Muscle of leg (tissue), 9 donors: Measurements from ENCODE around the gene RHO. TPM values are rescaled to one million over a fixed set of nuclear protein-coding genes. Genes with fewer than 3 reads are reported as not detected.

Source experiments
- polyA plus RNA-seq, 8 donors: library from polyadenylated mRNA; unstranded; fragments of 120-200 nt; gene quantifications; one replicate each; pipeline versions ENCODE4 v1.2.1 to v1.2.3, GENCODE V29; 2013; ENCODE audit warnings: inconsistent platforms in 1 of 8, low replicate concordance in 1 of 8; ENCODE audit not compliant: insufficient read length in 8 of 8, insufficient read depth in 1 of 8
- total RNA-seq: library from RNA; stranded (reverse); fragments of 120-200 nt; gene quantifications from one replicate; pipeline ENCODE4 v1.2.4, GENCODE V29; 2013

The RHO gene
- total and polyA plus RNA-seq, 9 donors: 0.04 to 0.10 (median 0.06) TPM; not detected in 5

Other genes starting within 250 kb of the RHO start
- gene HMCES, start 249.8 kb upstream of the RHO start, total RNA-seq: 12.6 TPM
- gene HMCES, start 249.8 kb upstream of the RHO start, polyA plus RNA-seq: 10 to 100 TPM; 23.0 to 33.2 (median 25.4) TPM
- 0.04 TPM for gene EFCAB12, start 100.0 kb upstream of the RHO start, total RNA-seq
- under 1 TPM; 0.05 to 0.41 (median 0.10) TPM for gene EFCAB12, start 100.0 kb upstream of the RHO start, polyA plus RNA-seq
- 23.2 TPM for gene MBD4, start 88.7 kb upstream of the RHO start, total RNA-seq
- 10 to 100 TPM; 22.6 to 28.1 (median 25.5) TPM for gene MBD4, start 88.7 kb upstream of the RHO start, polyA plus RNA-seq
- 23.6 TPM for gene IFT122, start 88.4 kb upstream of the RHO start, total RNA-seq
- gene IFT122, start 88.4 kb upstream of the RHO start, polyA plus RNA-seq: 10 to 100 TPM; 21.6 to 41.2 (median 29.9) TPM
- not detected for gene H1-8, start 14.5 kb downstream of the RHO start, total RNA-seq
- not detected for gene H1-8, start 14.5 kb downstream of the RHO start, polyA plus RNA-seq
- 91.2 TPM for gene PLXND1, start 78.0 kb downstream of the RHO start, total RNA-seq
- gene PLXND1, start 78.0 kb downstream of the RHO start, polyA plus RNA-seq: 100 to 1,000 TPM; 113 to 175 (median 144) TPM